ENCODE measurements around the gene FCGR3B.
"Not testable (repeated sequence)": the region's sequence is repeated elsewhere in the genome, so short reads cannot be mapped to it uniquely, and the experiment has no call there.

Gene FCGR3B

GRCh38 chr1:161638251-161638993 lies 7.4 kb upstream of the FCGR3B start:
- DNase-seq; H3K4me1 ChIP-seq (ENCODE audit: control extremely low read depth in 1 of 4, control insufficient read depth in 4 of 4, insufficient read depth in 4 of 4, low read length in 3 of 4); H3K27ac ChIP-seq (ENCODE audit: insufficient read depth in 1 of 2, low read depth in 1 of 2, low read length in 2 of 2, poor library complexity in 1 of 2, severe bottlenecking in 2 of 2); H3K36me3 ChIP-seq (ENCODE audit: control insufficient read depth in 4 of 4, insufficient read depth in 4 of 4, low read length in 3 of 4); CTCF ChIA-PET; POLR2A ChIA-PET; H3K27me3 ChIP-seq (replicated peaks in 2 of 5; ENCODE audit: control insufficient read depth in 4 of 5, insufficient read depth in 5 of 5, low read length in 4 of 5); H3K9me3 ChIP-seq (ENCODE audit: control extremely low read depth in 1 of 5, control insufficient read depth in 4 of 5, insufficient read depth in 2 of 5, low read depth in 1 of 5, low read length in 4 of 5); H3K4me3 ChIP-seq (ENCODE audit: control insufficient read depth in 1 of 7, extremely low read depth in 1 of 7, insufficient read depth in 4 of 7, low read depth in 2 of 7, low read length in 6 of 7): not testable (repeated sequence)
- no CpG with 5 or more reads among the region's 6 CpGs for WGBS (ENCODE audit: insufficient coverage)

DNA sequence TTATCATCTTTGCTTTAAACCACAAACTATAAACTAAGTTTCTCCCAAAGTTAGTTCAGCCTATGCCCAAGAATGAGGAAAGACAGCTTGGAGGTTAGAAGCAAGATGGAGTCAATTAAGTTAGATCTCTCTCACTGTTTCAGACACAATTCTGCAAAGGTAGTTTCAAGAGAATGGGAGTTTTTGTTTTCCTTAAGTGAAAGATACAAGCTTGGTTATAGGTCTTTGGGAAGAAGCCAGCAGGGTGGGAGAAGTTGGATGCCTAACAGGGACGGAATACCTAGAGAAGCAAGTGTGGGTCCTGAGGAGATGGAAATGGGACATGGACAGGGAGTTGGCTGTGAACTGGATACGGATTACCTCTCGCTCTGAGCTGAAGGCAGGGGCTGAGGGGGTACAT lies 6.0 kb upstream of the FCGR3B start:
- H3K9me3 ChIP-seq (ENCODE audit: control extremely low read depth in 1 of 5, control insufficient read depth in 4 of 5, insufficient read depth in 2 of 5, low read depth in 1 of 5, low read length in 4 of 5); H3K27ac ChIP-seq (ENCODE audit: insufficient read depth in 1 of 2, low read depth in 1 of 2, low read length in 2 of 2, poor library complexity in 1 of 2, severe bottlenecking in 2 of 2); CTCF ChIA-PET; H3K4me1 ChIP-seq (ENCODE audit: control extremely low read depth in 1 of 4, control insufficient read depth in 4 of 4, insufficient read depth in 4 of 4, low read length in 3 of 4); DNase-seq; H3K27me3 ChIP-seq (replicated peaks in 2 of 5; ENCODE audit: control insufficient read depth in 4 of 5, insufficient read depth in 5 of 5, low read length in 4 of 5); POLR2A ChIA-PET; H3K4me3 ChIP-seq (ENCODE audit: control insufficient read depth in 1 of 7, extremely low read depth in 1 of 7, insufficient read depth in 4 of 7, low read depth in 2 of 7, low read length in 6 of 7); H3K36me3 ChIP-seq (ENCODE audit: control insufficient read depth in 4 of 4, insufficient read depth in 4 of 4, low read length in 3 of 4): not testable (repeated sequence)
- 100% methylated on average over 1 of the region's 3 CpGs for WGBS (ENCODE audit: insufficient coverage)

- POLR2A ChIA-PET; H3K36me3 ChIP-seq (ENCODE audit: control insufficient read depth in 4 of 4, insufficient read depth in 4 of 4, low read length in 3 of 4); H3K4me3 ChIP-seq (ENCODE audit: control insufficient read depth in 1 of 7, extremely low read depth in 1 of 7, insufficient read depth in 4 of 7, low read depth in 2 of 7, low read length in 6 of 7); CTCF ChIA-PET; H3K9me3 ChIP-seq (ENCODE audit: control extremely low read depth in 1 of 5, control insufficient read depth in 4 of 5, insufficient read depth in 2 of 5, low read depth in 1 of 5, low read length in 4 of 5); H3K4me1 ChIP-seq (ENCODE audit: control extremely low read depth in 1 of 4, control insufficient read depth in 4 of 4, insufficient read depth in 4 of 4, low read length in 3 of 4); H3K27ac ChIP-seq (ENCODE audit: insufficient read depth in 1 of 2, low read depth in 1 of 2, low read length in 2 of 2, poor library complexity in 1 of 2, severe bottlenecking in 2 of 2); H3K27me3 ChIP-seq (replicated peaks in 2 of 5; ENCODE audit: control insufficient read depth in 4 of 5, insufficient read depth in 5 of 5, low read length in 4 of 5); DNase-seq: not testable (repeated sequence)
- no CpG with 5 or more reads among the region's 1 CpG for WGBS (ENCODE audit: insufficient coverage)
Observed at GRCh38 chr1:161636189-161636782, 5.3 kb upstream of the FCGR3B start.

DNA sequence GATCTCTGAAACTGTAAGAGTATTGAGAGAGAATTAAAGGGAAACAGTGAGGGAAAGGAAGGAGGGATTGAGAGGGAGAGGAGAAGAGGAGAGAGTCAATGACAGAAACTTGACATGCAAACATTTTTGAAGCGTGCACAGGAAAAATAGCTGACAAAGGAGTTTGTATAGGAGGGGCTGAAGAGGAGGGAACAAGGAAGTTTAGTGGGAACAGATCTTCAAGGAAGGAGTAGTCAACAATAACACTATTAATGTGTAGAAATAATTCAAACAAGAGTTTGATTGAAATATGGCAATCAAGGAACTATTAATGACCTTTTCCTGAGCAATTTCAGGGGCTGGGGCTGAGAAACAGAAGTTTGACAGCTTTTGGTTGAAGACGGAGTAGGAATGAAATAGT lies 4.0 kb upstream of the FCGR3B start:
- H3K27me3 ChIP-seq (replicated peaks in 2 of 5; ENCODE audit: control insufficient read depth in 4 of 5, insufficient read depth in 5 of 5, low read length in 4 of 5); CTCF ChIA-PET; DNase-seq; H3K4me1 ChIP-seq (ENCODE audit: control extremely low read depth in 1 of 4, control insufficient read depth in 4 of 4, insufficient read depth in 4 of 4, low read length in 3 of 4); H3K27ac ChIP-seq (ENCODE audit: insufficient read depth in 1 of 2, low read depth in 1 of 2, low read length in 2 of 2, poor library complexity in 1 of 2, severe bottlenecking in 2 of 2); H3K36me3 ChIP-seq (ENCODE audit: control insufficient read depth in 4 of 4, insufficient read depth in 4 of 4, low read length in 3 of 4); H3K9me3 ChIP-seq (ENCODE audit: control extremely low read depth in 1 of 5, control insufficient read depth in 4 of 5, insufficient read depth in 2 of 5, low read depth in 1 of 5, low read length in 4 of 5); H3K4me3 ChIP-seq (ENCODE audit: control insufficient read depth in 1 of 7, extremely low read depth in 1 of 7, insufficient read depth in 4 of 7, low read depth in 2 of 7, low read length in 6 of 7); POLR2A ChIA-PET: not testable (repeated sequence)
- no CpG with 5 or more reads among the region's 2 CpGs for WGBS (ENCODE audit: insufficient coverage)

GRCh38 chr1:161630128-161630742 lies 741 bp downstream of the FCGR3B start:
- 100% methylated on average over 1 of the region's 2 CpGs for WGBS (ENCODE audit: insufficient coverage)
- H3K4me1 ChIP-seq (ENCODE audit: control extremely low read depth in 1 of 4, control insufficient read depth in 4 of 4, insufficient read depth in 4 of 4, low read length in 3 of 4); H3K36me3 ChIP-seq (ENCODE audit: control insufficient read depth in 4 of 4, insufficient read depth in 4 of 4, low read length in 3 of 4); H3K27me3 ChIP-seq (replicated peaks in 2 of 5; ENCODE audit: control insufficient read depth in 4 of 5, insufficient read depth in 5 of 5, low read length in 4 of 5); H3K4me3 ChIP-seq (ENCODE audit: control insufficient read depth in 1 of 7, extremely low read depth in 1 of 7, insufficient read depth in 4 of 7, low read depth in 2 of 7, low read length in 6 of 7); DNase-seq; H3K9me3 ChIP-seq (ENCODE audit: control extremely low read depth in 1 of 5, control insufficient read depth in 4 of 5, insufficient read depth in 2 of 5, low read depth in 1 of 5, low read length in 4 of 5); CTCF ChIA-PET; H3K27ac ChIP-seq (ENCODE audit: insufficient read depth in 1 of 2, low read depth in 1 of 2, low read length in 2 of 2, poor library complexity in 1 of 2, severe bottlenecking in 2 of 2); POLR2A ChIA-PET: not testable (repeated sequence)

GRCh38 chr1:161626445-161627146 lies 4.4 kb downstream of the FCGR3B start:
- peaks cover 0 to 23% (median 11%) of the 10 kb centered on the region in 4 experiments for H3K4me1 ChIP-seq (ENCODE audit: control extremely low read depth in 1 of 4, control insufficient read depth in 4 of 4, insufficient read depth in 4 of 4, low read length in 3 of 4)
- CTCF ChIA-PET; DNase-seq; H3K27ac ChIP-seq (ENCODE audit: insufficient read depth in 1 of 2, low read depth in 1 of 2, low read length in 2 of 2, poor library complexity in 1 of 2, severe bottlenecking in 2 of 2); H3K36me3 ChIP-seq (ENCODE audit: control insufficient read depth in 4 of 4, insufficient read depth in 4 of 4, low read length in 3 of 4); H3K9me3 ChIP-seq (ENCODE audit: control extremely low read depth in 1 of 5, control insufficient read depth in 4 of 5, insufficient read depth in 2 of 5, low read depth in 1 of 5, low read length in 4 of 5); POLR2A ChIA-PET: not testable (repeated sequence)
- H3K4me3 ChIP-seq (ENCODE audit: control insufficient read depth in 1 of 7, extremely low read depth in 1 of 7, insufficient read depth in 4 of 7, low read depth in 2 of 7, low read length in 6 of 7): peak overlapping the region in 1 of 7 experiments; percentile 47
- H3K27me3 ChIP-seq (replicated peaks in 2 of 5; ENCODE audit: control insufficient read depth in 4 of 5, insufficient read depth in 5 of 5, low read length in 4 of 5): peaks cover 0 to 13% (median 2%) of the 10 kb centered on the region in 5 experiments
- WGBS (ENCODE audit: insufficient coverage): 96% methylated on average over 6 of the region's 10 CpGs

- H3K36me3 ChIP-seq (ENCODE audit: control insufficient read depth in 4 of 4, insufficient read depth in 4 of 4, low read length in 3 of 4); POLR2A ChIA-PET; CTCF ChIA-PET; H3K9me3 ChIP-seq (ENCODE audit: control extremely low read depth in 1 of 5, control insufficient read depth in 4 of 5, insufficient read depth in 2 of 5, low read depth in 1 of 5, low read length in 4 of 5); DNase-seq; H3K4me3 ChIP-seq (ENCODE audit: control insufficient read depth in 1 of 7, extremely low read depth in 1 of 7, insufficient read depth in 4 of 7, low read depth in 2 of 7, low read length in 6 of 7): not testable (repeated sequence)
- Histone ChIP-seq H3K4me1 (ENCODE audit: control extremely low read depth in 1 of 4, control insufficient read depth in 4 of 4, insufficient read depth in 4 of 4, low read length in 3 of 4) (peaks cover 0 to 29% (median 15%) of the 10 kb centered on the region in 4 experiments), H3K27ac (ENCODE audit: insufficient read depth in 1 of 2, low read depth in 1 of 2, low read length in 2 of 2, poor library complexity in 1 of 2, severe bottlenecking in 2 of 2) (peak overlapping the region in 1 of 2 experiments; percentile 70), H3K27me3 (replicated peaks in 2 of 5; ENCODE audit: control insufficient read depth in 4 of 5, insufficient read depth in 5 of 5, low read length in 4 of 5) (peaks cover 0 to 21% (median 5%) of the 10 kb centered on the region in 5 experiments)
- no CpG with 5 or more reads among the region's 1 CpG for WGBS (ENCODE audit: insufficient coverage)
Observed at GRCh38 chr1:161624605-161625004, 6.4 kb downstream of the FCGR3B start.

All from common myeloid progenitor, CD34-positive (primary cell).